HG02610 (cell line): ENCODE measurements around the gene MRO.

Source experiments
- ATAC-seq: cut with Tn5 transposase; IDR thresholded peaks from one replicate; pipeline ENCODE4 v1.9.1; 2021; ENCODE audit warnings: mild to moderate bottlenecking, moderate library complexity; ENCODE audit not compliant: unreplicated experiment

MRO gene

DNA sequence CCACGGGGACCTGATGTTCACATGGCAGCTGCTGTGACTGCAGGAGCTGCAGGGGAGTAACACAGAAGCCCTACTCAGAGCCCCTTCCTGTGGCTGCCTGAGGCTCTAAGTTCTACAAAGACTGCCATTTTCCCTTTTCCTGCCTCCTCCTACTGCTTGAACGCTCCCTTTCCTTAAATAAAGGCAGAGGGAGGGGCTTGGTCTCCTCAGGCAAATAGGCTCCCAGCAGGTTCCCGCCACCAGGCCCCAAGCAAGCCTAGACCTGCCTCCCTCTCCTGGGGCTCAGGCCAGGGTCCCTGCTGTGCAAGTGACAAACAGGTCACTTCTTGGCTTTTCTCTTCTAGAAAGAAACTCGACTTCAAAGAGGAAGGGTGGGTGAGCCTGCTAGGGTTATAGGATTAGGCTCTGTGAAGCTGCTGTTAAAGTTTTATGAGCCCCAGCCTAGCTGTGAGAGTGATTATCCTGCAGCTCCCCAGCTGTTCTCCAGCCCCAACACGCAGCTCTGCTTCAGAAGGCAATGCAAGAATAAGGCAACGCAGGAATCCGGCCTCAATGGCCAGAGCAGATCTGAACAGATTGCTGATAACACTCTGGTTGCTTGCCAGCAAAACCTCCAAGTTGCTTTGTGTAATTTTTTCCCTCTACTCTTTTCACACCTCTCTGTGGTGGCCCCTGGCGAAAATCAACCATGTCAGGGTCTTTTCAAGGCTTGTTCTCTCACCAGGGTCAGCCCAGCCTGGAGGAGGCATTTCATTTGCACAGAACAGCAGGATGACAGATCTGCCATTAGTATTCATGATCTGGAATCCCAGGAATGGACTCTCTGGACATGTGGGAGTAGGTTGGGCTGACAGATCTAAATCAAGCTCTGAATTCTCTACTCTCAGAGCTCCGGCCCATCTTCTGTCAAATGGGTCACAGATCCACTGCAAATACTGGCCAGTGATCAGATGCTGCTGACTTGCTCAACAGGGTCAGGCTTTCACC, 71.3 kb downstream of the MRO start:
- ATAC-seq = no peak

DNA sequence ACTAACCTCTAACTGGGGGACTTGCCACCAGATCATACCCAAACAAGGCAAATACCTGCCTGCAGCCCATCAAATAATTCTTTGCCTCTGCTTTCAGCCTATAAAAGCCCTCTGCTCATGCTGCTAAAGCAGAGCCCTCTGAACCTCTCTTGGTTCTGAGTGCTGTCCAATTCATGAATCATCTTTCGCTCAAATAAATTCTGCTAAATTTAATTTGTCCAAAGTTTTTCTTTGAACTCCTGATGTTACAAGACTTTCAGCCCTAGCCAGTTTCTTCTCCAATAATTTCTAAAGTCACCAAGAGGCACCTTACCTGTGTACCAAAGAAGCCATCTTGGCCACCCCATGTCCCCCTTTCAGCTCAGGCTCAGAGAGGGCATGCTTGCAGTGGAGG, 72.0 kb downstream of the MRO start:
- no peak for ATAC-seq

DNA sequence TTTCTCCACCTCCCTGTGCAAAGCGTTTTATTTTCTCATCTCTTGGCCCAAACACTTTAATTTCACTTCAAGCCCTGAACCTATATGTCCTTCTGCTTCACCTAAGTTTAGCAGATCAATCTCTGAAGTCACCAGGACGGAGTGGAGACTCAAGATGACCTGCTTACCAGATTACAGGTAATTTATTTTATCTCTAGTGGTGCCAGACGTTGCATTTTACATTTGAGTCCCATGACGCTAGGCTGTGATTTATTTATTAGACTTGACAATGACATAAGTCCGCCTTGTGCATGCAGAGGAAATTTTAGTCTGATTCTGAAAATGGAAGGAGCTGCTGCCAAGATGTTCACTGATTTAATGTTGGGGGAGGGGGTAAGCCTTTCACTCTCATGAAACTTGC, 73.9 kb downstream of the MRO start:
- no peak for ATAC-seq
